AG09319 (cell line): Measurements from ENCODE around the gene NECTIN1.

Experiments
- DNase-seq: peaks from one replicate; pipeline ENCODE4 v3.0.0-alpha.2; 2010; ENCODE audit warnings: low read depth; ENCODE audit errors: extremely low read depth
- TF ChIP-seq, protein P1 (sequence below): IDR thresholded peaks from 2 replicates; pipeline ENCODE4 v1.5.1; 2011; ENCODE audit warnings: low read depth, mild to moderate bottlenecking, inconsistent platforms, low read length, moderate library complexity

NECTIN1 gene

DNA sequence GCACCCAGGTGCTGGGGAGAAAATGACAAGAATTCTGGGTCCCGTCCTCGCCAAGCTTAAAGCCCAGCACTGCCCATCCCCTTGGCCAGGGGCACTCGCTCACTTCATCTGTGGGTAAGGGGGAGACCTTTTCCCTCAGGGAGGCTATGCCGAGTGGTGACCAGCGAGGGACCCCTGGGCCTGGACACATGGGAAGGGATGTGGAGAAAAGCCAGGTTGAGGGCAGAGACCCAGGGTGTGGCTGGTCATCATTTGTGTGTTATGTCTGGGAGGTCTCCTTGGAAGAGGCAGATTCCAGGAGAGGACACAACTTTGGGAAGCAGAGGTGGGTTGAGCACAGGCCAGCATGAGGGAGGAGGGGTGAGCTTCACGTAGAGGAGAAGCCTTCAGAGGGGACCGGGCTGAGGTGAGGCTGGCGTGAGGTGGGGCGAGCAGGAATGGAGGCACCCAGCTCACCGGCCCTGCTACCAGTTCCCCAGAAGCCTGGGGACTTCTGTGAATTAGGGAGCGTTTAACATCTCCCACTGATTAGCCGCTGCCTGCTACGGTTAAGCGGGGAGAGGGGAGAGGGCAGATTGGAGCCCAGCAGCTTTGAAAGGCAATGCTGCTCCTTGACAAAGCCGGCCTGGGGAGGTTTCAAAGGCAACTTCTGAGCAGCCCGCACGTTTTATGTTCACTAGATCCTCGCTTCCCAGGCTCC is 25.8 kb upstream of the NECTIN1 start:
- TF ChIP-seq, protein P1, sequence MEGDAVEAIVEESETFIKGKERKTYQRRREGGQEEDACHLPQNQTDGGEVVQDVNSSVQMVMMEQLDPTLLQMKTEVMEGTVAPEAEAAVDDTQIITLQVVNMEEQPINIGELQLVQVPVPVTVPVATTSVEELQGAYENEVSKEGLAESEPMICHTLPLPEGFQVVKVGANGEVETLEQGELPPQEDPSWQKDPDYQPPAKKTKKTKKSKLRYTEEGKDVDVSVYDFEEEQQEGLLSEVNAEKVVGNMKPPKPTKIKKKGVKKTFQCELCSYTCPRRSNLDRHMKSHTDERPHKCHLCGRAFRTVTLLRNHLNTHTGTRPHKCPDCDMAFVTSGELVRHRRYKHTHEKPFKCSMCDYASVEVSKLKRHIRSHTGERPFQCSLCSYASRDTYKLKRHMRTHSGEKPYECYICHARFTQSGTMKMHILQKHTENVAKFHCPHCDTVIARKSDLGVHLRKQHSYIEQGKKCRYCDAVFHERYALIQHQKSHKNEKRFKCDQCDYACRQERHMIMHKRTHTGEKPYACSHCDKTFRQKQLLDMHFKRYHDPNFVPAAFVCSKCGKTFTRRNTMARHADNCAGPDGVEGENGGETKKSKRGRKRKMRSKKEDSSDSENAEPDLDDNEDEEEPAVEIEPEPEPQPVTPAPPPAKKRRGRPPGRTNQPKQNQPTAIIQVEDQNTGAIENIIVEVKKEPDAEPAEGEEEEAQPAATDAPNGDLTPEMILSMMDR, result no peak
- DNase-seq, result no peak

- TF ChIP-seq, protein P1, result no peak
Observed at GRCh38 chr11:119754199-119754598, 25.2 kb upstream of the NECTIN1 start.

DNA sequence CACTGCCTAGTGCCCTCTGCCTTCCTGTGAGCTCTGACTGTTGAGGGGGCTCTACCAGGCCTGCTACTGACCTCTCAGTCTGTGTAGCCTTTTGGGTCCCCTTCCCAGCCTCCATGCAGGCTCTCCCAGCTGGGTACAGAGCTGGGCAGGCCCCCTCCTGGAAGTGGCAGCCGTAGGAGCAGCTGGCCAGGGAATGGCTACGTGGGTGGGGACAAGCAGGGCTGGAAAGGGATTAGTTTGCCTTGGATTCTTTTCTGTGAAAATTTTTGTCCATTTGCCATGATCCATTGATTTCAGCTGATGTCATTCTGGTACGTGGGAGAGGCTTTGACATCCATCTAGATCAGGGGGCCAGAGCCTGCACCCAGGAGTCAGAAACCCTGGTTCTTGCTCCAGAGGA is 23.9 kb upstream of the NECTIN1 start:
- TF ChIP-seq, protein P1, result no peak
- DNase-seq, result no peak

More at GRCh38 chr11:119754199-119754598, 25.2 kb upstream of the NECTIN1 start:
- DNase-seq, result no peak

- DNase-seq, result no peak
- TF ChIP-seq, protein P1, result no peak
Observed at GRCh38 chr11:119752345-119752871, 23.4 kb upstream of the NECTIN1 start.

DNA sequence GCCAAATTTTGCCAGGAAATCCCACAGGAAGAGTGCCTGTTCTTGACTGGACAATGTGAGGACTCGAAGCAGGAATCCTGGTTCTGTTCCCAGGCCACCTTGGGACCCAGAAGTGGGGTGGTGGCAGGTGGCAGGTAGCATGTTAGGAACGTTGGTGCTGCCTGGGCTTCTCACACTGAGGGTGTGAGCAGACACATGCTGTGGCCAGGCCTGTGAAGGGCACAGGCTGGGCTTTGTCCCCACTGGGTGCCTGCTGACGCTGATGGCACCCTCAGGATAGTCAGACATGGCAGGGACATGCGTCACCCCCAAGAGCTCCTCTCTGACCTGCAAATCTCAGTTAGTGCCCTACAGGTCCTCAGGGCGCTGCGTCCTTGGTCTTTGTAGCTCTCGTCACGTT is 21.1 kb upstream of the NECTIN1 start:
- TF ChIP-seq, protein P1, result no peak

GRCh38 chr11:119749006-119749565 is 20.1 kb upstream of the NECTIN1 start:
- no peak for DNase-seq
- TF ChIP-seq, protein P1, result no peak

More for the DNA sequence above, 21.1 kb upstream of the NECTIN1 start:
- no peak for DNase-seq

DNA sequence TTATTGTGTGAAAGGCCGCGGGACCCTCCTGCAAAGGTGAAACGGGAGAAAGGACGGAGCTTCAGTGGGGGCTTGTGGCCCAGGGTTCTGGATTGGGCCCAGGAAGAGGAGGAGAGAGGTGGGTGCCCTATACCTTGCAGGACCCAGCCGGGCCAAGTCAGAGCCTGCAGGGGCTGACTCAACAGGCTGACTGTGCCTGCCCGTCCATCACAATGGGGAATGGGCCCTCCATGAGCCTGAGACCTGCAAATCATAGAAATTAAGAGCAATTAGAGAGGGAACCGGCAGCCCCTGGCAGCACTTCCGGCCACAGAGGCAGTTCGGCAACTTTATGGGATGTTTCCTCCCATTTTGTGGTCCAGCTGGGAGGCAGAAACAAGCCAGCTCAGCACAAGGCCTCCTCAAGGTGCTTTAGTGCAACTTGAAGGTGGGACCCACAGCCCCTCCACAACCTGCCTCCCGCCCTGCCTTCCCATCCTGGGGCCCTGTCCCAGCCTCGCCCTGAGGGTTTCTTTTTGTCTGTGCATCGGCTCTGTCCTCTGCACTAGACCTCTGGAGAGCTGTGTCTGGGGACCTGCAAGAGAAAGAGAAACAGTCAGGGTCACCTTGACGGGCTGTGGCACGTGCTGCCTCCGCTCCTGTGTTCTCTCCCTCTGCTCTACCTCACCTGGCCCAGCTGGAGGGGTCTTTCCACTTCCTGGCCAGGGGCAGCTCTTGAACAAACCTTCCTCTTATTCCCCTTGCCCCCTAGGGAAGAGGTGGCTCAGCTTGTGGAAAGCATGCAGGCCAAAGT is 19.1 kb upstream of the NECTIN1 start:
- DNase-seq, result no peak
- TF ChIP-seq, protein P1, result no peak
